ENCODE measurements around the gene GASK1A. TPM values are rescaled to one million over a fixed set of nuclear protein-coding genes. Genes with fewer than 3 reads are reported as not detected.
A peak's percentile ranks its signal among the peaks of the same experiment; 100 is the strongest.

Gene GASK1A
- total RNA-seq, 6 experiments from 2014 or later: 5.5 to 17.5 (median 10.5) TPM

DNA sequence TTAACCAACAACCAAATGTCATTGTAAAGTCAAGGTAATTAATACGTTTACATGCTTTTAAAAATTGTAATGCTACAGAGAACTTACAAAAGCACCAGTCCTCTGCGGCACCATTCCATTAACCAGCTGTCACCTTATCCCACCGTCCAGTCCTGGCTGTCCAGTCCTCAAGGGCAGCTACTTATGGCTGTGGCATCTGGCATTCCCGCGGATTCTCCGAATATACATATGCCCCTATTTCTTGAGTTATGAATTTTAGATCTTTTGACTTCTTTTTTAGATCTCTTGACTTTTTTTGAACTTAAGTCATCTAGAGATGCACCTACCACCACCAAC, 127.2 kb downstream of the GASK1A start:
- peak overlapping the region; percentile 92 to 95 (median 94) for H3K4me3 ChIP-seq
- WGBS (ENCODE audit: insufficient coverage, low coverage, low lambda C conversion rate, missing lambda C conversion rate): 3% methylated on average over 6 of the region's 6 CpGs
- H3K27ac ChIP-seq: no peak overlapping the region
- intact Hi-C loops (cut with DNase I): no loop called here
- H3K27me3 ChIP-seq: no peaks in the 10 kb centered on the region
- TF ChIP-seq, protein P1, sequence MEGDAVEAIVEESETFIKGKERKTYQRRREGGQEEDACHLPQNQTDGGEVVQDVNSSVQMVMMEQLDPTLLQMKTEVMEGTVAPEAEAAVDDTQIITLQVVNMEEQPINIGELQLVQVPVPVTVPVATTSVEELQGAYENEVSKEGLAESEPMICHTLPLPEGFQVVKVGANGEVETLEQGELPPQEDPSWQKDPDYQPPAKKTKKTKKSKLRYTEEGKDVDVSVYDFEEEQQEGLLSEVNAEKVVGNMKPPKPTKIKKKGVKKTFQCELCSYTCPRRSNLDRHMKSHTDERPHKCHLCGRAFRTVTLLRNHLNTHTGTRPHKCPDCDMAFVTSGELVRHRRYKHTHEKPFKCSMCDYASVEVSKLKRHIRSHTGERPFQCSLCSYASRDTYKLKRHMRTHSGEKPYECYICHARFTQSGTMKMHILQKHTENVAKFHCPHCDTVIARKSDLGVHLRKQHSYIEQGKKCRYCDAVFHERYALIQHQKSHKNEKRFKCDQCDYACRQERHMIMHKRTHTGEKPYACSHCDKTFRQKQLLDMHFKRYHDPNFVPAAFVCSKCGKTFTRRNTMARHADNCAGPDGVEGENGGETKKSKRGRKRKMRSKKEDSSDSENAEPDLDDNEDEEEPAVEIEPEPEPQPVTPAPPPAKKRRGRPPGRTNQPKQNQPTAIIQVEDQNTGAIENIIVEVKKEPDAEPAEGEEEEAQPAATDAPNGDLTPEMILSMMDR (IDR thresholded peaks at IDR 0.05): no peak
- TF ChIP-seq POLR2A (IDR thresholded peaks at IDR 0.05): no peak
- H3K36me3 ChIP-seq: no peaks in the 10 kb centered on the region
- no peaks in the 10 kb centered on the region for H3K9me3 ChIP-seq
- H3K4me1 ChIP-seq: peaks cover 0 to 6% (median 0%) of the 10 kb centered on the region in 4 donors
- no peak for DNase-seq
- peak; percentile 28 to 45 (median 32) for ATAC-seq

Other genes starting within 250 kb of the GASK1A start
- gene CCDC13, start 206.1 kb upstream of the GASK1A start, total RNA-seq: 1 to 10 TPM; 1.2 to 2.5 (median 1.6) TPM
- 100 to 1,000 TPM; 104 to 348 (median 175) TPM for gene HIGD1A, start 174.8 kb upstream of the GASK1A start, total RNA-seq
- gene ACKR2, start 169.9 kb upstream of the GASK1A start, total RNA-seq: 10 to 100 TPM; 17.0 to 36.1 (median 23.0) TPM
- gene CYP8B1, start 103.4 kb upstream of the GASK1A start, total RNA-seq: 100 to 1,000 TPM; 237 to 478 (median 308) TPM
- gene ZNF662, start 73.2 kb upstream of the GASK1A start, total RNA-seq: 10 to 100 TPM in 1 of 6 experiments, 1 to 10 TPM in 5; 1.4 to 10.9 (median 3.3) TPM
- gene POMGNT2, start 126.8 kb downstream of the GASK1A start, total RNA-seq: 1 to 10 TPM; 4.8 to 9.2 (median 6.0) TPM